NCI-H2196 (cell line): ENCODE measurements around the gene TBC1D22A.

ENCODE experiments used
- DNase-seq: peaks from one replicate; lab custom pipeline; 2025; ENCODE audit not compliant: unreplicated experiment; lab: John Stamatoyannopoulos, UW

TBC1D22A gene

DNA sequence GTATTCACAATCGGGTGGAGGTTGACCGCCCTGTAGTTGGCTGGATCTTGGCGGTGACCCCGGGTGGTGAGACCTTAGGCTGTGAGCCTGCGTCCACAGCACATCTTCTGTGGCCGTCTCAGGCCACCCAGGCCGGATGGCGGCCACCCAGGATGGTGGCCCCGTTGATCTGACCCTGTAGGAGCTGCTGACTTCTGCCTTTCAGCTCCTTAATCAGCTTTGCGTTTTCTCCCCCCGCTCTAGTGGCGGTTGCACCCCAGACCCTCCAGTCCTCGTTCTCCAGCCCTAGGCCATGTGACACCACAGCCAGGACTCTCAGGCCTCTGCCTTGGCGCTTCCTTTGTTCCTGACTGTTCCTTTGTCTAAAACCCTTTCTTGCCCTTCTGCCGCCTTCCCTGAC lies 244.0 kb downstream of the TBC1D22A start:
- no peak for DNase-seq

DNA sequence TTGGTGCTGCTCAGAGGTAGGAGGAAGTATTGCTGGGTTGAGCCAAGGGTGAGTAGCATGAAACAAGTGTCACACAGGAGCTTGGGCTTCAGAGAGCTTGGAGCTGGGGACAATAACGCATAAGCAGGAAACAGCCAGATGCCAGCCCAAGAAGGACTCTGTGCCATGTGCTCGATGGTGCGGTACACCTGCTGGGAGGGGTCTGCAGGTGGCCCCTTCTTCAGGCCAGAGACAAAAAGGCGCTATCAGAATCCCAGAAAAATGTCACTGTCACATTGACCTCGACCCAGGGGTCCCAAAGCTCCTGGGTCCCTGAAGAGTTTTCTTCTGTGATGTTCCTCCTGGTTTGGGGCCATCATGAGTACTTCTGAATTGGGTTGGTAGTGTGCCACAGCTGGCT lies 244.4 kb downstream of the TBC1D22A start:
- no peak for DNase-seq

DNA sequence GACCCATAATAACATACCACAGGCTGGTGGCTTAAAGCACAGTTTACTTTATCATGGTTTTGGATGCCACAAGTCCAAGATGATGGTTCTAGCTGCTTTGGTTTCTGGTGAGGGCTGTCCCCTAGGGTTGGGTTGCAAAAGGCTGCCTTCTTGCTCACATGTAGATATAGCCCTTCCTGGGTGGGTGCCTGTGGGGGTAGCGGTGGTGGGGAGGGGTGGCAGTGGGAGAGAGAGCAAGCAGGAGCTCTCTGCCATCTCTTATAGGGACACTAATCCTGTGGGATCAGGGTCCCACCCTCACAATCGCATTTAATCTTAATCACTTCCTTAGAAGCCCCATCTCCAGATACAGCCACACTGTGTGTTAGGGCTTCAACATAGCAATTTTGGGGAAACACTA lies 245.0 kb downstream of the TBC1D22A start:
- DNase-seq, result no peak

DNA sequence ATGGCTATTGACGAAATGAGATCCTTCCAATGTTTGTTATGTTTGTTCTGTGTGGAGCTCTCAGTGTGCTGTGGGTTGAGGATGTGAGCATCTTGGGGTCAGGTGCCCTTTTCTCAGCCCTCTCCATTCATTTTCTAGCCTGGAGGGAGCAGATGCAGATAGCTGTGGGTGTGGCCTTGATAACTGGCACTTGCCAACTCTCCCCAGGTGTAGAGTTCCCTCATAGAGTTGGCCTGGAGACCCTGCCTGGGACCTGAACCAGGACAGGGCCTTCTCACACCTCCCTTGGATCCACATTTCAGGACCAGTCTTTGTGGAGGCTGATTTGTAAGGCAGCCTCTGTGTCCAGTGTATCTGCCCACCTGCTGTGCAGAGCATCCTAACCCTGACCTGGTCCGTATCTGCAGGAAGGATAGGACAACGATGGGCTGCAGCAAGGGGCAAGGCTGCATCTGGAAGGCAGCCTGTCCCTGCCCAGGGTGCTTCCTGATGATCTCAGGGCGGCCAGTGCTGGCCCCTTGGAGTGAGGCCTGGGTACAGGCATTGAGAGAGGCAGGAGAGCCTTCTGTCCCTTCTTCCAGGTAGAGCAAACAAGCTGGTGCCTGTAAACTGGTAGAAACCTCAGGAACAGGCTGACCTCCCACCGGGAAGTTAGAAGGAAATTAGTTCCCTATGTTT lies 245.9 kb downstream of the TBC1D22A start:
- no peak for DNase-seq

GRCh38 chr22:47009304-47010101 lies 247.1 kb downstream of the TBC1D22A start:
- no peak for DNase-seq

GRCh38 chr22:47010211-47010610 lies 247.8 kb downstream of the TBC1D22A start:
- no peak for DNase-seq

DNA sequence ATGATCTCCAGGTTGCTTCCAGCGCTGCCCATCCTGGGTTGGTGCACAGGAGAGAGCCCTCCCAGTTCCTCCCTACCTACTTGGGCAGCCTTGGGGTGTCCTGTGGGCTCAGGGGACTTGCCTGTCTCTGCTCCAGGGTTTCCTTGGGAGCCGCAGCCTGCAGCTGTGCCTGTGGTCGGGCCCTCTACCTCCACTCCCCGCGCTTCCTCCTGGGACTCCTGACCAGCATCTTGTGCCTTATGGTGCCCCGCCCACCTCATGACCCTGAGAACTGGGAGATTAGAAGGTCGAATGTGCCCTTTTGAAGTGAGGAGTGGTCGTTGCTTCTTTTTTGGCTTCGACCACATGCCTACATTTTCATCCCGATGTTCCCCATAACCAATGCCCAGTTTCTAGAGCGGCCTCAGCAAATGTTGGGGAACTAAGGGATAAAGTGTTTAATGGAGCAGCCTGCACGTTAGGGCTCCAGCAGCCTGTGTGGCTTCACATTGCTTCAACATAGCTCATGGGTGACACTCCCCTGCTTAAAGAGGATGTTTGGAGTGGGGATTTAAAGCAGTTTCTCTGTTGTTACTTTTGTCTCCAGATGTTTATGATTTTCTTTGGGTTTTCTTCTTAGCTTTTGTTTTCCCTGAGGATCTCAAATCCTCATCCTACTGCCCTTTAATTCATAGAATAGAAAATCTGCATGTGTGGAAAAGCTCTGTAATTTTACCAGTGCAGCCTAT lies 248.8 kb downstream of the TBC1D22A start:
- DNase-seq, result no peak

DNA sequence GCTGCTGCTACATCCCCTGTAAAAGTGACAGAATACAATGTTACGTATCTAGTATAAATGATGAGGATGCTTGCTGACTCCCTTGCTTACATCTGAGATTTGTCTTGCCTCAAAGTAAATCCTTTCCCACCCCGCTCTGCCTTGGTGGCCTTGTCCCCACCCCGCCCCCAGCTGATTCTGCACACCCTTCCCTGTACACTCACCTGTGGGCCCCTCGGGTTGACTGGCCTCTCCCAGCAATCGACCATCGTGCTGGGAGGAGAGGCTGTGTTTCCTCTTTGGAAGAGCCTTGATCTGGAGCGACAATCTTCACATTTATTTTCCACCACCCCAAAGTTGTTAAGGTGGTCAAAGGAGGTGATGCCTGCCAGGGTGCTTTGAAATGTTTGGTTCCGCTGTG lies 249.4 kb downstream of the TBC1D22A start:
- DNase-seq, result no peak

- DNase-seq, result no peak
Measured at GRCh38 chr22:47012589-47013370, 250.3 kb downstream of the TBC1D22A start.

DNA sequence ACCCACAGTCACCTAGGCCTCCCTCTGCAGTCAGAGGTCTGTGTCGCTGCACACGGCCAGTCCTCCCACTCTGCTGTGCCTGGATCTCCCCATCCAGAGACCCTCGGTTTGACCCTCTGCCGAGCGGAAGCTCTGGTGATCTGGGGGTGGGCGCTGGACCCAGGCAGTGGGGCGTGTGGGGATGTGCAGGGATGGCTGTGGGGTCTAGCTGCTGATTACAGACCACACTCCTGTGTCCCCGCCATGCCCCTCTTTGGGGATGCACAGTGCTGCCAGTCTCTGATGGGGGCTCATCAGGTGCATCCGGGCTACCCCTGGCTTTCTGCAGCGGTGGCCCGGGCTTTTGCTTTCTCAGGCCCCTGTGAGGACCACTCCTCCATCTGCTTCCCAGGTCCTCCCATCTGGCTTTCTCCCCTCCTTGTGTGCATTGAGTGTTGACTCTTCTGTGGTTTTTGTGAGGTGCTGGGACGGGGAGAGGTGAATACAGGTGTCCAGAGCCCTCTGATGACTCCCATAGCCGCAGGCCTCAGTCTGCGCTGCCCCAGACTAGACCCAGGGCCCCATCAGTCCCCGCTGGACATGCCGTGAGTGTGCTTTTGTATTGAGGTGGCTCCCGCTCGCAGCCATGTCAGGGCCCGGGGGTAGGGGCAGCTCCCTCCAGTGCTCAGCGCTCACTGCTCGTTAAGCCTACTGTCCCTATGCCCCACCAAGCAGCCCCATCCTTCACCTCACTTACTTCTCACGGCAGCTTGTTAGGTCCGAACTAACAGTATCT lies 251.6 kb downstream of the TBC1D22A start:
- no peak for DNase-seq

DNA sequence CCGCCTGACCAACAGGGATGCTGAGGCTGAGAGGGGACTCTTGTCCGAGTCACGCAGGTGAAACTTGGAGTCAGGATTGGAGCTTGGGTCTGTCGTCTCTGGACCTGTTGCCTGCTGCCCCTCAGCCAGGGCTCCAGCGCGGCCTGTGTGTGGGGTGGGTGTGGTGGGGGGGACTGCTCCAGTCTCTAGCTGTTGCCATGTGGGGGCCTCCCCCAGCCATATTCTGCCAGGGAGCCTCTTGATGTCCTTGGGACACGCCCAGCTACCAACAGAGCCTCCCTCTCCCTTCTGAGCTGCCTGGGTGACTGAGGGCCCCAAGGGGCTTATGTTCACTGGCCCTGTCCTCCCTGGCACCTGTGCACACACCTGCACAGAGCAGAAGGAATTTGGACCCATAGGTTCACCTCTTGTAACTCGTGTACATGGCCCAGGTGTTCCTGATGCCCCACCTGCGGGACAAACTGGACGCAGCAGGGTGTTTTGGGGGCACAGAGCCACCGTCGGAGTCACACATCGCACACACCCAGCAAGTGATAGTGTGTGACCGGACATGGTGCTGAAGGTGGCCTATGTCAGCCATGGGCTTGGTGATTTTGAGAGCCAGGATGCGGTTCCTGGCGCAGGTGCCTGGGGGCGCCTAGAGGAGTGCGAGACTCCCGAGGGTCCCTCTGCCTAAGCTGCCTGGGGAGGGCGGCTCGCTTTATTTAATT lies 252.3 kb downstream of the TBC1D22A start:
- DNase-seq, result no peak

GRCh38 chr22:47015589-47016178 lies 253.2 kb downstream of the TBC1D22A start:
- DNase-seq, result no peak

DNA sequence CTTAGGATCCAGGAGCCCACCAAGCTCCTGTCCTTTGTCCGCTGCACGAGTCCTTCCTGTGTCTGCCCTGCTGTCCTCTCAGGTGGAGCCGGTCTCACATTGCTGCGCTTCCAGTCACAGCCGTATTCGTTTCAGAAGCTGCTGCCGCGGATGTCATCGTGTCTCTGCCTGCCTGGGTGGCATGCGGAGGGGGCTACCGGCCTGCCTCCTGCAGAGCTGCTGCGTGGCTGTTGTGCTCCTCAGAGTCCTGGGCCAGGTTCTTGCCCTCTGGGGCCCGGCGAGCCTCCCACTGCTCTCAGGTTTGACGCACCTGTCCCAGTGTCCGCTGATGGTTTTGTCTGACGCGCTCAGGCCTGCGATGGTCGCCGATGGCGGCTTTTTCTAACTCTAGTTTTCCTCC lies 254.2 kb downstream of the TBC1D22A start:
- DNase-seq, result no peak

- no peak for DNase-seq
Measured at GRCh38 chr22:47017245-47017644, 254.8 kb downstream of the TBC1D22A start.

GRCh38 chr22:47018010-47018910 lies 255.8 kb downstream of the TBC1D22A start:
- no peak for DNase-seq

- DNase-seq, result no peak
Measured at GRCh38 chr22:47019012-47019790, 256.8 kb downstream of the TBC1D22A start.

- DNase-seq, result no peak
Measured at GRCh38 chr22:47020166-47020565, 257.7 kb downstream of the TBC1D22A start.
